ENCODE results near the gene IRF2. TPM values are rescaled to one million over a fixed set of nuclear protein-coding genes. Genes with fewer than 3 reads are reported as not detected.
"Not testable (repeated sequence)": the region's sequence is repeated elsewhere in the genome, so short reads cannot be mapped to it uniquely, and the experiment has no call there.

Gene IRF2
- total RNA-seq, 1 donor from 2014 or later, result 12.6 TPM

DNA sequence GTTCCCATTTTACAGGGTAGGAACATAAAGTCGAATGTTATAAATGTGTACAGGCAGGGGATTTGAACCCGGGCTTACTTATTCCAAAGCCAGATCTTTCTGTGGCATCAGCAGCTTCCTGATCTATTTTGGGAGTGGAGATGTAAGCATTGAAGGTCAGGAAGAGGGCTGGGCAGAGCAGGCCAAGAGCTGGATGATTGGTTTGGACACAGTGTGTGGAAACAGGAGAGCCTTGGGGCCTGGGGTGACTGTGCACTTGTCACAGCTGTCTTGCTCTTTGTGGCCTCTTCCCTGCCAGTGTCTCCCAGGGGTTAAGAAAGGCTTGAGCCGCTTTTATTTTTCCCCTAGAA is 128.8 kb downstream of the IRF2 start:
- no peak overlapping the region for H3K4me3 Mint-ChIP-seq
- H3K4me1 Mint-ChIP-seq, result peaks cover 48% of the 10 kb centered on the region
- DNase-seq (ENCODE audit: low read depth, low spot score), result no peak
- H3K36me3 Mint-ChIP-seq (ENCODE audit: low read depth), result no peaks in the 10 kb centered on the region
- TF ChIP-seq, protein P1, sequence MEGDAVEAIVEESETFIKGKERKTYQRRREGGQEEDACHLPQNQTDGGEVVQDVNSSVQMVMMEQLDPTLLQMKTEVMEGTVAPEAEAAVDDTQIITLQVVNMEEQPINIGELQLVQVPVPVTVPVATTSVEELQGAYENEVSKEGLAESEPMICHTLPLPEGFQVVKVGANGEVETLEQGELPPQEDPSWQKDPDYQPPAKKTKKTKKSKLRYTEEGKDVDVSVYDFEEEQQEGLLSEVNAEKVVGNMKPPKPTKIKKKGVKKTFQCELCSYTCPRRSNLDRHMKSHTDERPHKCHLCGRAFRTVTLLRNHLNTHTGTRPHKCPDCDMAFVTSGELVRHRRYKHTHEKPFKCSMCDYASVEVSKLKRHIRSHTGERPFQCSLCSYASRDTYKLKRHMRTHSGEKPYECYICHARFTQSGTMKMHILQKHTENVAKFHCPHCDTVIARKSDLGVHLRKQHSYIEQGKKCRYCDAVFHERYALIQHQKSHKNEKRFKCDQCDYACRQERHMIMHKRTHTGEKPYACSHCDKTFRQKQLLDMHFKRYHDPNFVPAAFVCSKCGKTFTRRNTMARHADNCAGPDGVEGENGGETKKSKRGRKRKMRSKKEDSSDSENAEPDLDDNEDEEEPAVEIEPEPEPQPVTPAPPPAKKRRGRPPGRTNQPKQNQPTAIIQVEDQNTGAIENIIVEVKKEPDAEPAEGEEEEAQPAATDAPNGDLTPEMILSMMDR (conservative IDR thresholded peaks at IDR 0.05), result no peak
- no peaks in the 10 kb centered on the region for H3K9me3 Mint-ChIP-seq
- H3K27ac Mint-ChIP-seq (ENCODE audit: unreplicated experiment), result no peak overlapping the region
- H3K27me3 Mint-ChIP-seq (ENCODE audit: low read depth), result no peaks in the 10 kb centered on the region

DNA sequence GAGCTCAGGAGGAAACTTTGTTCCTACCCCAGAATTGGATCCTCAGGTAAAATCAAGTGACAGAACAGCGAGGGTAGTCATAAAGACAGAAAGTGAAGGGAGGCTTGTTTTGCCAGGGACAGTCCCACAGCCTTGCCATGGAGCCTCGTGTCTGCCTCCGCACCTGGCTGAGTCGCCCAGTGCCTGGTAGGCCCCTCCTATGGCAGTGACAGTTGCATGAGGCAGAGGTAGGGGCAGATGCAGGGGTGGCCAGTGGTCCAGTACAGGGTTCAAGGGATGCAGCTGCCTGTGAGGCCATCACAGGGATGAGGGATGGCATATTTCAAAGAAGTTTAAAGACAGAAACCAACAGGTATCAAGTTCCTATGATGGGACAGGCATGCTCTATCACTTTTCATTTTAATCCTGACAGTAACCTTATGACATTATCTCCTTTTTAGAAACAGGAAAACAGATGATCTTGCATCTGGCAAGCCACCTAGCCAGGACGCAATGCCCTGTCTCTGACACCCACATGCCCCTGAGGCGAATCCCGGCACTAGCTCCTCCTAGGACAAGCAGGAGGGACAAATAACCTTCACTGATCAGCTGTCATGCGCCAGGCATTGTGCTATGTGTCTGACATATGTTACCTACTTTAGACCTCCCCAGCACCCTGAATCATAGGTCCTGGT is 129.3 kb downstream of the IRF2 start:
- TF ChIP-seq, protein P1 (conservative IDR thresholded peaks at IDR 0.05), result no peak
- Mint-ChIP-seq H3K27me3 (ENCODE audit: low read depth) (no peaks in the 10 kb centered on the region), H3K36me3 (ENCODE audit: low read depth) (no peaks in the 10 kb centered on the region), H3K4me1 (peaks cover 48% of the 10 kb centered on the region), H3K9me3 (no peaks in the 10 kb centered on the region), H3K4me3 (no peak overlapping the region), H3K27ac (ENCODE audit: unreplicated experiment) (no peak overlapping the region)
- DNase-seq (ENCODE audit: low read depth, low spot score), result no peak

DNA sequence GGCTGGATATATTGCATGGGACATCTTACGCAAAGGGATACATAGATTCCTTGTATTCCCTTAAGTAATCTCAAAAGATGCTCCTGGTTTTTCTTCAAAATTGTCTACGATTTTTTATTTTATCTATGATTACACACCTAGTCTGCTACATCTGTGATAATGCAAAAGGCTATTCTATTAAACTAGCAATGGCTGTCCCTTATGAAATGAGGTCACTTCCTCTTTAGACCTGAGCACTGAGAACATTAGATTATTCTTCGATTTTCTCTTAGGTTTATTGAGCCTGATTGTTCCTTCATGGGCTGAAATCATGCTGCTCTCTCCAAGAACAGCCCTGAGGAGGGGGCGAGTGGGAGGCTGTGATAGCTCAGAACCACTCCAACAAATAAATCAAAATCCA is 129.9 kb downstream of the IRF2 start:
- Mint-ChIP-seq H3K27ac (ENCODE audit: unreplicated experiment) (no peak overlapping the region), H3K36me3 (ENCODE audit: low read depth) (no peaks in the 10 kb centered on the region), H3K4me1 (peaks cover 48% of the 10 kb centered on the region), H3K4me3 (peak overlapping the region; percentile 93), H3K27me3 (ENCODE audit: low read depth) (no peaks in the 10 kb centered on the region), H3K9me3 (no peaks in the 10 kb centered on the region)
- DNase-seq (ENCODE audit: low read depth, low spot score), result no peak
- TF ChIP-seq, protein P1 (conservative IDR thresholded peaks at IDR 0.05), result no peak

DNA sequence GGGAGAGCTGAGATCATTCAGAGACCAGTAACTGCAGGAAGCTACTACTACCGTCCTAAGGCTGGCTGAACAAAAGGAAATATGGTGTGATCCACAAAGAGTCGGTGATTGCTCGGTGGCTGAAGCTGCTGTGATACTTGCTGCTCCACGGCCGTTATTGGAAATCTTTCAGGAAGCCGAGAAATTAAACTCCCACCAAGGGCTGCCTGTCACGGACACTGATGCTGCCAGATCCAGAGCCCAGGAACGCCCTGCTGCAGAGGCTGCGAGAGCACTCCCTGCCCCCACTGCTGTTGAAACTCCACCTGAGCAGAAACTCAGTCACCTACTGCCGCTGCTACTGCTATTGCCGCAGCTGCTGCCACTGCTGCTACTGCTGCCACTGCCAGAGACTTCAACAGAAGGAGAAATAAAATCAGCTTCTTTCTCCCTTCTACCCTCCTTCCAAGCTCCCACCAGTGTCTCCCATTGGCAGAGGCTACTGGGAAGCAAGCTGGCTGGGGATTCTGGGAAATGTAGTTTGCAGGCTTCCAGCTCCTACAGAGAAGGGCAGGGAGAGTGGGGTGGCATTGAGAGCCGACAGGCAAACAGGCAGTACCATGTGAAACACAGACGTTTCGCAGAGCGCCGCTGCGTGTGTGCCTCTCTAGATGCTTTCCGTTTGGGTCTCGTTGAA is 130.7 kb downstream of the IRF2 start:
- Mint-ChIP-seq H3K36me3 (ENCODE audit: low read depth) (no peaks in the 10 kb centered on the region), H3K9me3 (no peaks in the 10 kb centered on the region), H3K27ac (ENCODE audit: unreplicated experiment) (peak overlapping the region; percentile 91), H3K27me3 (ENCODE audit: low read depth) (no peaks in the 10 kb centered on the region), H3K4me3 (peak overlapping the region; percentile 93), H3K4me1 (peaks cover 47% of the 10 kb centered on the region)
- DNase-seq (ENCODE audit: low read depth, low spot score), result peak; percentile 54
- TF ChIP-seq, protein P1 (conservative IDR thresholded peaks at IDR 0.05), result no peak

DNA sequence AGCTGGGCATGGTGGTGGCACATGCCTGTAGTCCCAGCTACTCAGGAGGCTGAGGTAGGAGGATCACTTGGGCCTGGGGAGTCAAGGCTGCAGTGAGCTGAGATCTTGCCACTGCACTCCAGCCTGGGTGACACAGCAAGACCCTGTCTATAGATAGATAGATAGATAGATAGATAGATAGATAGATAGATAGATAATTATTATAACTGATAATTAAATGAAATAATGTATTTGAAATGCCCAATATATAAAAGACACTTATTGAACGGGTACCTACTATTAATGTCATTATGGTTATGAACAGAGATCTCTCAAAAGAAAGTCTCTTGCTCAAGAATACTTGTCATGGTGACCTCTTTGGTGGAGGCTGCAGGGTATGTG is 131.5 kb downstream of the IRF2 start:
- H3K36me3 Mint-ChIP-seq (ENCODE audit: low read depth); H3K9me3 Mint-ChIP-seq: not testable (repeated sequence)

DNA sequence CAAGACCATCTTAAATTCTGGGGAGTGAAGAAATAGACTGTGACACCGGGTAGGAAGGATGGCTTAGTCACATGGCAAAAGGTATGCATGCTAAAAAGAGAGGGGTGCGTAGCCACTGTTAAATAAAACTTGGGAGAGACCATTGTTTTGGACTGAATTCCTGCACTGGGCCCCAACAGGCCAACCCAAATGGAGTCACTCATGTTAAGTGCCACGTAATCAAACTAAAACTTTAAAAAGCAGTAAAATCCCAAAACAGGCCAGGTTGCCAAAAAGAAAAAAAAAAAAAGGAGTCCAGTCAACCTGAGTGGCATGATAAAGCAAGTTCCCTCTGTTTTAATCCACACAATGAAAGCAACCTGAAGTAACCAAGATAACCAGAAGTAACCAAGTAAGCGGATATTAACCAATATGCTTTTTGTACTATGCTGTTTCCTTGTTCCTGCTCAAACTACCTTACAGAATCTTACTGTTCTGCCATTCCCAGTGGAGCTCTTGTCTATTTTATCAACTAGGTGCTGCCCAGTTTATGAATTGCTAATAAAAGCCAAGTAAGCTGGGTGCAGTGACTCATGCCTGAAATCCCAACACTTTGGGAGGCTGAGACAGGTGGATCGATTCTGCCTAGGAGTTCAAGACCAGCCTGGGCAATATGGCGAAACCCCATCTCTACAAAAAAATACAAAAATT is 132.0 kb downstream of the IRF2 start:
- Mint-ChIP-seq H3K9me3 (no peaks in the 10 kb centered on the region), H3K36me3 (ENCODE audit: low read depth) (no peaks in the 10 kb centered on the region), H3K27me3 (ENCODE audit: low read depth) (no peaks in the 10 kb centered on the region), H3K4me3 (peak overlapping the region; percentile 28), H3K27ac (ENCODE audit: unreplicated experiment) (no peak overlapping the region), H3K4me1 (peaks cover 33% of the 10 kb centered on the region)
- no peak for DNase-seq (ENCODE audit: low read depth, low spot score)
- TF ChIP-seq, protein P1 (conservative IDR thresholded peaks at IDR 0.05), result no peak

More for the DNA sequence above, 131.5 kb downstream of the IRF2 start:
- H3K4me1 Mint-ChIP-seq, result peaks cover 39% of the 10 kb centered on the region
- DNase-seq (ENCODE audit: low read depth, low spot score); H3K27me3 Mint-ChIP-seq (ENCODE audit: low read depth): not testable (repeated sequence)
- H3K4me3 Mint-ChIP-seq, result peak overlapping the region; percentile 93
- peak overlapping the region; percentile 91 for H3K27ac Mint-ChIP-seq (ENCODE audit: unreplicated experiment)

DNA sequence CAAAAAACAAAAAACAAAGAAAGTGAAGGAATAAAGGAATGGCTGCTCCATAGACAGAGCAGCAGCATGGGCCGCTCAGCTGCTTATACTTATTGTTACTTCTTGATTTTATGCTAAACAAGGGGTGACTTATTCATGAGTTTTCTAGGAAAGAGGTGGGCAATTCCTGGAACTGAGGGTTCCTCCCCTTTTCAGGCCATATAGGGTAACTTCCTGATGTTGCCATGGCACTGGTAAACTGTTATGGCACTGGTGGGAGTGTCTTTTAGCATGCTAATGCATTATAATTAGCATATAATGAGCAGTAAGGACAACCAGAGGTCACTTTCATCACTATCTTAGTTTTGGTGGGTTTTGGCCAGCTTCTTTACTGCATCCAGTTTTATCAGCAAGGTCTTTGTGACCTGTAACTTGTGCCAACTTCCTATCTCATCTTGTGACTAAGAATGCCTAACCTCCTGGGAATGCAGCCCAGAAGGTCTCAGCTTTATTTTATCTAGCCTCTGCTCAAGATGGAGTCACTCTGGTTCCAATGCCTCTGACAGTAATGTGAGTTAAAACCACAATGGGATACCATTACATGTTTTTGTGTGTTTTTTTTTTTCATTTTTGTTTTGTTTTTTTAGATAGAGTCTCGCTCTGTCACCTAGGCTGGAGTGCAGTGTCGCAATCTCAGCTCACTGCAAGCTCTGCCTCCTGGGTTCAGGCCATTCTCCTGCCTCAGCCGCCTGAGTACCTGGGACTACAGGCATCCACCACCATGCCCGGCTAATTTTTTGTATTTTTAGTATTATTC is 134.8 kb downstream of the IRF2 start:
- not testable (repeated sequence) for H3K9me3 Mint-ChIP-seq; H3K36me3 Mint-ChIP-seq (ENCODE audit: low read depth); H3K27ac Mint-ChIP-seq (ENCODE audit: unreplicated experiment); DNase-seq (ENCODE audit: low read depth, low spot score); H3K27me3 Mint-ChIP-seq (ENCODE audit: low read depth); H3K4me3 Mint-ChIP-seq
- peaks cover 16% of the 10 kb centered on the region for H3K4me1 Mint-ChIP-seq

Measured in neural crest cell (in vitro differentiated cells).